GM23338 (cell line): ENCODE data around the gene NPTXR. TPM values are rescaled to one million over a fixed set of nuclear protein-coding genes. Genes with fewer than 3 reads are reported as not detected.
A peak's percentile ranks its signal among the peaks of the same experiment; 100 is the strongest.

Source experiments
- ATAC-seq: fragments of 200-7000 bp; cut with Tn5 transposase; 3 replicates; pipeline ENCODE4 v1.9.1; 2020
- DNase-seq: peaks from one replicate; pipeline ENCODE4 v3.0.0-alpha.2; 2015; ENCODE audit warnings: low spot score
- H2AFZ ChIP-seq: fragments of 200-600 bp; sonication (generic); 2 replicates; pipeline ENCODE4 v1.8.0; 2016; ENCODE audit warnings: antibody characterized with exemption, mild to moderate bottlenecking, moderate library complexity
- H3F3A ChIP-seq: fragments of 200-600 bp; sonication (generic); replicated peaks from 2 replicates; pipeline ENCODE4 v1.8.0; 2017; ENCODE audit warnings: antibody characterized with exemption, mixed run types, low read depth
- H3K27ac ChIP-seq: fragments of 200-600 bp; sonication (generic); 2 replicates; pipeline ENCODE4 v1.6.1; 2016; ENCODE audit warnings: low read depth
- H3K27me3 ChIP-seq: fragments of 200-600 bp; sonication (generic); 2 replicates; pipeline ENCODE4 v1.8.0; 2016; ENCODE audit warnings: mild to moderate bottlenecking, mixed run types, moderate library complexity; ENCODE audit not compliant: insufficient read depth
- H3K36me3 ChIP-seq: fragments of 200-600 bp; sonication (generic); 2 replicates; pipeline ENCODE4 v1.8.0; 2016; ENCODE audit warnings: mild to moderate bottlenecking; ENCODE audit not compliant: insufficient read depth
- H3K4me1 ChIP-seq: fragments of 200-600 bp; sonication (generic); 2 replicates; pipeline ENCODE4 v1.8.0; 2016; ENCODE audit warnings: mild to moderate bottlenecking, moderate library complexity; ENCODE audit not compliant: insufficient read depth
- H3K4me2 ChIP-seq: fragments of 200-600 bp; sonication (generic); 2 replicates; pipeline ENCODE4 v1.7.1; 2017; ENCODE audit warnings: mixed run types
- H3K4me3 ChIP-seq: fragments of 200-600 bp; sonication (generic); 2 replicates; pipeline ENCODE4 v1.6.1; 2016; ENCODE audit warnings: mixed run types
- H3K79me2 ChIP-seq: fragments of 200-600 bp; sonication (generic); replicated peaks from 2 replicates; pipeline ENCODE4 v1.8.0; 2017; ENCODE audit warnings: mild to moderate bottlenecking; ENCODE audit not compliant: insufficient read depth
- H3K9me2 ChIP-seq: fragments of 200-600 bp; sonication (generic); 2 replicates; pipeline ENCODE4 v1.8.0; 2017; ENCODE audit not compliant: insufficient read depth
- H4K20me1 ChIP-seq: fragments of 200-600 bp; sonication (generic); replicated peaks from 2 replicates; pipeline ENCODE4 v1.8.0; 2017; ENCODE audit warnings: mild to moderate bottlenecking; ENCODE audit not compliant: insufficient read depth
- H3K27ac Mint-ChIP-seq: 2 replicates; pipeline ENCODE4 v1.8.0; 2020; ENCODE audit warnings: inconsistent platforms, mild to moderate bottlenecking, moderate library complexity, mixed read lengths
- H3K27me3 Mint-ChIP-seq: 3 replicates; pipeline ENCODE4 v1.8.0; 2022; ENCODE audit warnings: low read depth, mild to moderate bottlenecking, moderate library complexity, mixed read lengths, inconsistent platforms; ENCODE audit not compliant: insufficient read depth, poor library complexity
- H3K36me3 Mint-ChIP-seq: 3 replicates; pipeline ENCODE4 v1.8.0; 2021; ENCODE audit warnings: low read depth, mild to moderate bottlenecking, inconsistent platforms, moderate library complexity, mixed read lengths
- H3K4me1 Mint-ChIP-seq: 3 replicates; pipeline ENCODE4 v1.8.0; 2020; ENCODE audit warnings: mild to moderate bottlenecking, inconsistent platforms, mixed read lengths
- H3K4me3 Mint-ChIP-seq: 3 replicates; pipeline ENCODE4 v1.8.0; 2021; ENCODE audit warnings: moderate library complexity, mild to moderate bottlenecking, inconsistent platforms, mixed read lengths
- H3K9me3 Mint-ChIP-seq: 3 replicates; pipeline ENCODE4 v1.8.0; 2020; ENCODE audit warnings: moderate library complexity, mild to moderate bottlenecking, inconsistent platforms, mixed read lengths
- CREB1 ChIP-seq: fragments of 250-450 bp; sonication (Bioruptor Pico); IDR thresholded peaks from 2 replicates; pipeline ENCODE4 v1.5.0; 2020; ENCODE audit warnings: low read depth, mild to moderate bottlenecking, moderate library complexity
- ETS1 ChIP-seq: IDR thresholded peaks from 2 replicates; pipeline ENCODE4 v1.6.1; 2016; ENCODE audit warnings: antibody characterized with exemption
- EZH2 ChIP-seq: fragments of 200-600 bp; sonication (generic); IDR thresholded peaks from one replicate; pipeline ENCODE4 v1.8.0; 2017; ENCODE audit warnings: antibody characterized with exemption, mild to moderate bottlenecking, low read depth; ENCODE audit not compliant: unreplicated experiment
- JUNB ChIP-seq: IDR thresholded peaks from one replicate; pipeline ENCODE4 v1.6.1; 2016; ENCODE audit warnings: antibody characterized with exemption; ENCODE audit not compliant: unreplicated experiment
- NANOG ChIP-seq: IDR thresholded peaks from 2 replicates; pipeline ENCODE4 v1.6.1; 2016; ENCODE audit warnings: antibody characterized with exemption, borderline replicate concordance
- POLR2AphosphoS5 ChIP-seq: IDR thresholded peaks from 2 replicates; pipeline ENCODE4 v1.6.1; 2016; ENCODE audit warnings: antibody characterized with exemption, low read depth
- STAT1 ChIP-seq: IDR thresholded peaks from one replicate; pipeline ENCODE4 v1.6.1; 2016; ENCODE audit warnings: antibody characterized with exemption; ENCODE audit not compliant: unreplicated experiment
- ZNF114 ChIP-seq: fragments of 250-450 bp; sonication (Bioruptor Pico); IDR thresholded peaks from 2 replicates; pipeline ENCODE4 v1.5.0; 2020; ENCODE audit warnings: mild to moderate bottlenecking, moderate library complexity
- ZNF331 ChIP-seq: fragments of 250-450 bp; sonication (Bioruptor Pico); IDR thresholded peaks from 2 replicates; pipeline ENCODE4 v1.5.0; 2020; ENCODE audit warnings: low read depth, mild to moderate bottlenecking, moderate library complexity
- ZNF462 ChIP-seq: fragments of 250-450 bp; sonication (Bioruptor Pico); IDR thresholded peaks from 2 replicates; pipeline ENCODE4 v1.5.0; 2020; ENCODE audit warnings: mild to moderate bottlenecking, moderate library complexity
- polyA plus RNA-seq: library from polyadenylated mRNA; unstranded; fragments of >200 nt; fragmentation: Nextera tagmentation; extraction: Ambion mirVana; gene quantifications from 2 replicates; pipeline ENCODE4 v1.2.1, GENCODE V29; 2016
- total RNA-seq: library from RNA; depleted of rRNA; stranded (reverse); fragments of >200 nt; shearing (Covaris generic); gene quantifications from 2 replicates; pipeline ENCODE4 v1.2.3, GENCODE V29; 2014
- TF ChIP-seq, protein P1 (sequence below), 2 experiments: fragments of 200-600 bp in 1 of 2; sonication (generic) in 1 of 2; conservative IDR thresholded peaks; 2 replicates each; pipeline versions ENCODE4 v1.5.1 to v1.6.1; 2016 to 2017; ENCODE audit warnings: antibody characterized with exemption in 2 of 2, low read depth in 2 of 2, mild to moderate bottlenecking in 2 of 2, moderate library complexity in 1 of 2

Gene NPTXR
- total and polyA plus RNA-seq, 2 experiments from 2014 or later: 0.89 to 13.4 TPM

DNA sequence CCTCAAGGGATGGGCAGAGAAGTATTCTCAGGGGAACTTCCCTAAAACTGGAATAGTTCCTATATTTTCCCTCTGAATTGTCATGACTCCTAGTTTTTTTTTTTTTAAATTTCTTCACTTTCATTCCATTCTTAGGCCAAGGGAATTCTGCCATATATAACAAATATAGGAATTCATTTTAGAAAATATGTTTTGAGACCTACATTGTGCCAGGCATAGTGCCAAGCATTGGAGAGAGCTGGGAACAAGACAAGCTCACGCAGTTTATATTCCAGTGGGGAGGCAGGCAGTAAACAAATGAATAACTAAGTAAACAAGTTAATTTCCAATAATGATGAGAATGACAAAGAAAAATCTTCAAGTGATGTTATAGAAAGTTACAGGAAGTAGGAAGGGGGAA is 2.6 kb upstream of the NPTXR start (continued):
- TF ChIP-seq ETS1: no peak
- no peak for TF ChIP-seq EZH2
- TF ChIP-seq ZNF114 (CRISPR knock-in tag): no peak
- no peak for TF ChIP-seq NANOG

DNA sequence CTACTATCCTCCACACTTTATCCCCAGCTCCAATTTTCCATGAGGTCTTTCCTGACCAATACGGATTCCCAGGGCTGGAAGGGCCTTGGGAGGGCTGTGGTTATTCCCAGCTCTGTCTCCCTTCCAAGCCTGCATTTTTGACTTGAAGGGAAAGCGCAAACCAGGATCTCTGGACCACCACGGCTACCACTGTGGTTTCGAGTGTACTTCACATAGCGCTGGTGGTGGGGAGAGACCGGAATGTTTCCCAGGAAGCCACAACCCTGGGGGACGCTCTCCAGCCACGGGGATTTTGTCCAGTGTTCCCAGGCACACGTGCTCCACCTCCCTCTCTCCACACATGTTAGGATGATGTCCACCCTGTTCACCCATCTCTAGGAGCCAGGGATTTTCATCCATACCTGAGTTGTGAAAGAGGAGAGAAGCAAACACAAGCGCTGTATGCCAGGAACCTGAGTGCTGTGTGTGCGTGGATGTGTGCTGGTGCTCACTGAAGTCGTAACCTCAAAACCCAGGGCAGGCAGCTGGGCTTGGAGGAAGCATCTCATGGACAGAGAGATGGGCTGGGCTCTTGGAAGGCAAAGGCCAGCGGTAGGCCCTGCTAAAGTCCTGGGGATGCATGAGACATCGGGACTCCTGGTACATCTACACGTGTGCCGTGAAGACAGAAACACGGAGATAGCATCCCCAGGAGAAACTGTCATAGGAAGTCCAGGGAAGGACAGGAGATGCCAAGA is 1.3 kb upstream of the NPTXR start:
- peaks cover 52% of the 10 kb centered on the region for H3K27me3 ChIP-seq
- no peak overlapping the region for H3K27ac Mint-ChIP-seq
- TF ChIP-seq NANOG (no peak), STAT1 (no peak), ZNF331 (CRISPR knock-in tag) (no peak), ETS1 (no peak), JUNB (no peak), ZNF114 (CRISPR knock-in tag) (no peak), CREB1 (CRISPR knock-in tag) (no peak), POLR2AphosphoS5 (no peak), ZNF462 (no peak)
- TF ChIP-seq, protein P1, sequence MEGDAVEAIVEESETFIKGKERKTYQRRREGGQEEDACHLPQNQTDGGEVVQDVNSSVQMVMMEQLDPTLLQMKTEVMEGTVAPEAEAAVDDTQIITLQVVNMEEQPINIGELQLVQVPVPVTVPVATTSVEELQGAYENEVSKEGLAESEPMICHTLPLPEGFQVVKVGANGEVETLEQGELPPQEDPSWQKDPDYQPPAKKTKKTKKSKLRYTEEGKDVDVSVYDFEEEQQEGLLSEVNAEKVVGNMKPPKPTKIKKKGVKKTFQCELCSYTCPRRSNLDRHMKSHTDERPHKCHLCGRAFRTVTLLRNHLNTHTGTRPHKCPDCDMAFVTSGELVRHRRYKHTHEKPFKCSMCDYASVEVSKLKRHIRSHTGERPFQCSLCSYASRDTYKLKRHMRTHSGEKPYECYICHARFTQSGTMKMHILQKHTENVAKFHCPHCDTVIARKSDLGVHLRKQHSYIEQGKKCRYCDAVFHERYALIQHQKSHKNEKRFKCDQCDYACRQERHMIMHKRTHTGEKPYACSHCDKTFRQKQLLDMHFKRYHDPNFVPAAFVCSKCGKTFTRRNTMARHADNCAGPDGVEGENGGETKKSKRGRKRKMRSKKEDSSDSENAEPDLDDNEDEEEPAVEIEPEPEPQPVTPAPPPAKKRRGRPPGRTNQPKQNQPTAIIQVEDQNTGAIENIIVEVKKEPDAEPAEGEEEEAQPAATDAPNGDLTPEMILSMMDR (conservative IDR thresholded peaks at IDR 0.05; ENCODE audit: low read depth in 2 of 2): no peak

More for the DNA sequence above, 1.3 kb upstream of the NPTXR start:
- Histone ChIP-seq H3K27ac (no peak overlapping the region), H3K9me2 (no peaks in the 10 kb centered on the region), H3F3A (no peaks in the 10 kb centered on the region), H3K36me3 (no peaks in the 10 kb centered on the region), H3K4me3 (no peak overlapping the region), H2AFZ (no peak overlapping the region), H4K20me1 (peaks cover 4% of the 10 kb centered on the region; the same call in 1 of the 2 replicates), H3K79me2 (no peaks in the 10 kb centered on the region), H3K4me2 (no peak overlapping the region), H3K4me1 (0 out of 2 replicates have a peak, but pooled peaks cover 7% of the 10 kb centered on the region)
- ATAC-seq (no peak), DNase-seq (no peak)
- Mint-ChIP-seq H3K9me3 (no peaks in the 10 kb centered on the region), H3K36me3 (no peaks in the 10 kb centered on the region; the same call in 2 of the 3 replicates), H3K4me3 (peak overlapping the region; percentile 42; the same call in 2 of the 3 replicates), H3K4me1 (peaks cover 17% of the 10 kb centered on the region), H3K27me3 (peaks cover 43% of the 10 kb centered on the region)
